Lung (tissue), 12 donors: ENCODE data around the gene SPAG9. TPM values are rescaled to one million over a fixed set of nuclear protein-coding genes. Genes with fewer than 3 reads are reported as not detected.
A peak's percentile ranks its signal among the peaks of the same experiment; 100 is the strongest.

Experiments
- ATAC-seq: fragments of 200-7000 bp; cut with Tn5 transposase; one replicate; pipeline ENCODE4 v1.9.1; 2020; ENCODE audit warnings: moderate number of reproducible peaks; ENCODE audit not compliant: insufficient read depth, low FRiP score
- DNase-seq, 3 donors: peaks; one replicate each; pipeline ENCODE4 v3.0.0-alpha.2; 2013 to 2017
- H3K27ac ChIP-seq, 2 donors: one replicate each; pipeline ENCODE4 v1.5.1; 2013; ENCODE audit warnings: mild to moderate bottlenecking in 2 of 2, moderate library complexity in 2 of 2, control low read depth in 1 of 2, inconsistent platforms in 1 of 2, low read depth in 1 of 2, low read length in 1 of 2
- H3K27me3 ChIP-seq, 3 donors: one replicate each; pipeline ENCODE4 v1.5.1; 2013; ENCODE audit warnings: low read length in 2 of 3; ENCODE audit not compliant: control insufficient read depth in 3 of 3, insufficient read depth in 3 of 3
- H3K36me3 ChIP-seq, 4 donors: one replicate each; pipeline ENCODE4 v1.5.1; 2013; ENCODE audit warnings: low read length in 4 of 4, mild to moderate bottlenecking in 1 of 4, moderate library complexity in 1 of 4; ENCODE audit not compliant: control insufficient read depth in 4 of 4, insufficient read depth in 4 of 4
- H3K4me1 ChIP-seq, 5 donors: one replicate each; pipeline ENCODE4 v1.5.1; 2013; ENCODE audit warnings: low read length in 5 of 5, mild to moderate bottlenecking in 2 of 5, moderate library complexity in 1 of 5; ENCODE audit not compliant: control insufficient read depth in 5 of 5, insufficient read depth in 5 of 5
- H3K4me3 ChIP-seq: one replicate; pipeline ENCODE4 v1.5.1; 2013; ENCODE audit warnings: mild to moderate bottlenecking, control low read depth, moderate library complexity
- H3K9ac ChIP-seq, 2 donors: one replicate each; pipeline ENCODE4 v1.5.1; 2013; ENCODE audit warnings: low read length in 2 of 2, control low read depth in 1 of 2; ENCODE audit not compliant: insufficient read depth in 1 of 2
- H3K9me3 ChIP-seq, 4 donors: one replicate each; pipeline ENCODE4 v1.5.1; 2013; ENCODE audit warnings: low read length in 3 of 4, mild to moderate bottlenecking in 1 of 4, moderate library complexity in 1 of 4; ENCODE audit not compliant: control insufficient read depth in 4 of 4, insufficient read depth in 3 of 4
- CTCF ChIP-seq: IDR thresholded peaks from 2 replicates; pipeline ENCODE4 v1.5.1; 2012; ENCODE audit warnings: mild to moderate bottlenecking; ENCODE audit errors: control extremely low read depth, extremely low read depth
- WGBS, 2 donors: extraction: QIAGEN DNeasy Blood & Tissue Kit; methylation state at CpG; one replicate each; pipeline ENCODE4 v1.1.7; 2013; 5-methylcytosine and 5-hydroxymethylcytosine counted together
- polyA plus RNA-seq, 2 donors: library from polyadenylated mRNA; stranded (reverse); fragments of 200-250 nt; gene quantifications; one replicate each; pipeline ENCODE4 v1.2.1, GENCODE V29; 2013
- total RNA-seq, 2 donors: library from RNA; depleted of rRNA in 1 of 2; stranded (reverse); fragments of >200 nt in 1 of 2; gene quantifications; one replicate each; pipeline ENCODE4 v1.2.1, GENCODE V29; 2014 to 2021
- donor health status: control.
- donor health status: control.
- donor health status: Bipolar disorder and iron deficiency.
- donor health status: healthy.
- donor health status: DM: yes; HTN: yes; CAD: no.

SPAG9 gene
- total and polyA plus RNA-seq, 4 donors = 37.2 to 174 (median 75.2) TPM

GRCh38 chr17:51052235-51052634, 68.4 kb downstream of the SPAG9 start:
- DNase-seq (no peak), ATAC-seq (no peak)
- no peak for TF ChIP-seq CTCF
- H3K4me3 ChIP-seq = no peak overlapping the region
- H3K27me3 ChIP-seq = no peaks in the 10 kb centered on the region
- H3K9ac ChIP-seq = no peak overlapping the region
- H3K36me3 ChIP-seq = peaks cover 0 to 3% (median 1%) of the 10 kb centered on the region in 4 donors
- 95% methylated on average over 3 of the region's 3 CpGs for WGBS, 2 donors
- H3K9me3 ChIP-seq = no peaks in the 10 kb centered on the region
- peaks cover 0 to 10% (median 3%) of the 10 kb centered on the region in 5 donors for H3K4me1 ChIP-seq
- no peak overlapping the region for H3K27ac ChIP-seq

GRCh38 chr17:51050291-51051033, 70.2 kb downstream of the SPAG9 start:
- peaks cover 0 to 4% (median 0%) of the 10 kb centered on the region in 5 donors for H3K4me1 ChIP-seq
- DNase-seq (no peak), ATAC-seq (no peak)
- H3K9me3 ChIP-seq = no peaks in the 10 kb centered on the region
- no peak overlapping the region for H3K4me3 ChIP-seq
- H3K27ac ChIP-seq = no peak overlapping the region
- H3K9ac ChIP-seq = no peak overlapping the region
- TF ChIP-seq CTCF = no peak
- 57 to 74% methylated on average over 3 of the region's 3 CpGs for WGBS, 2 donors
- no peaks in the 10 kb centered on the region for H3K27me3 ChIP-seq
- peaks cover 0 to 6% (median 1%) of the 10 kb centered on the region in 4 donors for H3K36me3 ChIP-seq

GRCh38 chr17:51046514-51047384, 73.9 kb downstream of the SPAG9 start:
- no peak for TF ChIP-seq CTCF
- Histone ChIP-seq H3K9me3 (no peaks in the 10 kb centered on the region), H3K36me3 (peaks cover 0 to 3% (median 0%) of the 10 kb centered on the region in 4 donors), H3K4me3 (no peak overlapping the region), H3K4me1 (peaks cover 0 to 13% (median 2%) of the 10 kb centered on the region in 5 donors), H3K9ac (peak overlapping the region in 1 of 2 donors; percentile 99), H3K27me3 (no peaks in the 10 kb centered on the region), H3K27ac (no peak overlapping the region)
- 61% methylated on average over 13 of the region's 13 CpGs for WGBS, 2 donors
- DNase-seq (peak; percentile 92 to 98 (median 98)), ATAC-seq (peak; percentile 69)
